HG03064 (cell line): ENCODE measurements around the gene CHD3.

Experiments used
- ATAC-seq: cut with Tn5 transposase; IDR thresholded peaks from one replicate; pipeline ENCODE4 v1.9.1; 2021; ENCODE audit warnings: low read depth; ENCODE audit not compliant: unreplicated experiment

The CHD3 gene

DNA sequence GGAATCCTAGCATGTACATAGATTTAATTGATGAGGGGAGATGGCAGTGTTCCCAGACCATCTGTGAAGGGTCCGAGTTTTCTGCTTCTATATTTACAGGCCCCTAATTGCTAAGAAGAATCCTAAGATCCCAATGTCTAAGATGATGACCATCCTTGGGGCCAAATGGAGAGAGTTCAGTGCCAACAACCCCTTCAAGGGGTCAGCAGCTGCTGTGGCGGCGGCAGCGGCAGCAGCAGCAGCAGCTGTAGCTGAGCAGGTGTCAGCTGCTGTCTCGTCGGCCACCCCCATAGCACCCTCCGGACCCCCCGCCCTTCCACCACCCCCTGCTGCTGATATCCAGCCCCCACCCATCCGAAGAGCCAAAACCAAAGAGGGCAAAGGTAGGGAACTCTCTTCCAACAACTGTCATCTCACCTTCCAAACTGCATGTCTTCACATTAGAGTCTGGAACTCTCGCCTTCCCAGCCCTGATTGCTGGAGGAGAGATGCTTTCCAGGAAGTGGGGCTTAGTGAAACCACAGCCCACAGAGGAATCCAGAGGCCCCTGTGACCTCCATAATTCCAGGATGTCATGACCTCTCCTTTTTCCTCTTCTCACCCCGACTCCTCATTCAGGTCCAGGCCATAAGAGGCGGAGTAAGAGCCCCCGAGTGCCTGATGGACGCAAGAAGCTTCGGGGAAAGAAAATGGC, 4.7 kb downstream of the CHD3 start:
- no peak for ATAC-seq

DNA sequence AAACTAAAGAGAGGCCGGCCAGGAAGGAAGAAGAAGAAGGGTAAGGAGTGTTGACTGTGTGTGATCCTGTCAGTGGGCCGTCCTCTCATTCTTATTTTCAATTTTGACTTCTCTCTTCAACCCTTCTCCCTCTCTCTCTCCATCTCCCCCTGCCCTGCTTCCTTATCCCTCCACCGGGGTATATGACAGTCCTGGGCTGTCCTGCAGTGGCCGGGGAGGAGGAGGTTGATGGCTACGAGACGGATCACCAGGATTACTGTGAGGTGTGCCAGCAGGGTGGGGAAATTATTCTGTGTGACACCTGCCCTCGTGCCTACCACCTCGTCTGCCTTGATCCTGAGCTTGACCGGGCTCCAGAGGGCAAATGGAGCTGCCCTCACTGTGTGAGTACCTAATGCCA, 5.6 kb downstream of the CHD3 start:
- ATAC-seq: no peak

DNA sequence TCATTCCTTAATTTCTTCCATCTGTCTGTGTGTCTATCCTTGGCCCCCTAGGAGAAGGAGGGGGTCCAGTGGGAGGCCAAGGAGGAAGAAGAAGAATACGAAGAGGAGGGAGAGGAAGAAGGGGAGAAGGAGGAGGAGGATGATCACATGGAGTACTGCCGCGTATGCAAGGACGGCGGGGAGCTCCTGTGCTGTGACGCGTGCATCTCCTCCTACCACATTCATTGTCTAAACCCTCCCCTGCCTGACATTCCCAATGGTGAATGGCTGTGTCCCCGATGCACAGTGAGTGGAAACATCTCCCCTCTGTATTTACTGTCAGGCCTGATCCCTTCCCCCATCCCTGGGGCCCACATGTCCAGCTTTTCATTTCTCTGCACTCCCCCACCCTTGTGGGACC, 6.3 kb downstream of the CHD3 start:
- ATAC-seq: no peak

DNA sequence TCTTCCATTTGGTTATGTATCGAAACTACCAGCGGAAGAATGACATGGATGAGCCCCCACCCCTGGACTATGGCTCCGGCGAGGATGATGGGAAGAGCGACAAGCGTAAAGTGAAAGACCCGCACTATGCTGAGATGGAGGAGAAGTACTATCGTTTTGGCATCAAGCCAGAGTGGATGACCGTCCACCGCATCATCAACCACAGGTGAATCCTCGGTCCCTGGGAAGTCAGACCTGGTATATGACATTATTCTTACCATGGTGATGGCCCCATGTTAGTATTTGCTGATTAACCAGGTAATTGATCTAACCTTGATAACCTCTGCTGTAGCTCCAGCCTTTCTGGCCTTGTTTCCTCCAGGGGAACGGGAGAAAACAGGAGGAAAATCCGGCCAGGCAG, 8.5 kb downstream of the CHD3 start:
- no peak for ATAC-seq

- no peak for ATAC-seq
Measured at GRCh38 chr17:7897773-7898172, 9.2 kb downstream of the CHD3 start.

DNA sequence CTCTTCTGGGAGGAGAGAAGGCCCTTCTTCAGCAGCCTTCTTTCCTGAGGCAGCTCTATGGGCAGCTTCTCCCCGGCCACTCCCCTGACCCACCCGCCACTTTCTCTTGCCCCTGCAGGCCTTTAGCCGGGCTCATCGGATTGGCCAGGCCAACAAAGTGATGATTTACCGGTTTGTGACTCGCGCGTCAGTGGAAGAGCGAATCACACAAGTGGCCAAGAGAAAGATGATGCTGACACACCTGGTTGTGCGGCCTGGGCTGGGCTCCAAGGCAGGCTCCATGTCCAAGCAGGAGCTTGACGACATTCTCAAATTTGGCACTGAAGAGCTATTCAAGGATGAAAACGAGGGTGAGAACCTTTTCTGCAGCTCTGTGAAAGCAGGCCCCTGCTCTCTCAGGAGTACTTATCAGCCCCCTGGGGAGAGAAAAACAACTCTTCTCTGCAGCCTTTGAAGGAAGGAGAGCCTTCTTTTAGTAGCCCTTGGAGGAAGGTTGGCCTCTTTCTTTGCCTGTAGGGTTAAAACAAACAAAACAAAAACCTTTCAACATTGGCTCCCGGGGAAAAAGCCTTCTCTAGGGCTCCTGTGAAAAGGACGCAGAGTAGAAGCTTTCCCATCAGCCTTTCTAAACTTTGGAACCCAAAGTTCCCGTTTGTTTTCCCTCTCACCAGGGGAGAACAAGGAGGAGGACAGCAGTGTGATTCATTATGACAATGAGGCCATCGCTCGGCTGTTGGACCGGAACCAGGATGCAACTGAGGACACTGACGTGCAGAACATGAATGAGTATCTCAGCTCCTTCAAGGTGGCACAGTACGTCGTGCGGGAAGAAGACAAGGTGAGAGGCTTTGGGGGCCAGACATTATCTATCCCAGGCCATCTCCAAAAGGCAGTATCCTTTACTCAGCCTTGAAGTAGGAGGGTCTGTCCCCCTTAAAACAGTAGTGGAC, 14.8 kb downstream of the CHD3 start:
- ATAC-seq: no peak

- no peak for ATAC-seq
Measured at GRCh38 chr17:7909089-7909488, 20.5 kb downstream of the CHD3 start.

- no peak for ATAC-seq
Measured at GRCh38 chr17:7910281-7910680, 21.7 kb downstream of the CHD3 start.

DNA sequence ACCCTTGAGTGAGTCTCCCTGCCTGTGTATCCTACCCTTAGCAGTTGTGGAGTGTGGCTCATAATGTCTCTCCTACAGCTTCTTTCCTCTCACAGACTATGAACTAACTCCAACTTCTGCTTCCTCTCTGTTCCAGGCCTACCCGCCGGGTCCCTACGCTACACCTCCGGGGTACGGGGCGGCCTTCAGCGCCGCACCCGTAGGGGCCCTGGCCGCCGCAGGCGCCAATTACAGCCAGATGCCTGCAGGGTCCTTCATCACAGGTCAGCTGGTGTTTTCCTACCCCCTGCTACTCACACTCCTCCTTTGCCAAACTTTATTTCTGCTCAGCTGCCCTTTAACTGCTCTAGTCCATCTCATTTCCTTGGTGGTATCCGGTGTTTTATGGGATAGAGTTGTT, 22.1 kb downstream of the CHD3 start:
- ATAC-seq: no peak

DNA sequence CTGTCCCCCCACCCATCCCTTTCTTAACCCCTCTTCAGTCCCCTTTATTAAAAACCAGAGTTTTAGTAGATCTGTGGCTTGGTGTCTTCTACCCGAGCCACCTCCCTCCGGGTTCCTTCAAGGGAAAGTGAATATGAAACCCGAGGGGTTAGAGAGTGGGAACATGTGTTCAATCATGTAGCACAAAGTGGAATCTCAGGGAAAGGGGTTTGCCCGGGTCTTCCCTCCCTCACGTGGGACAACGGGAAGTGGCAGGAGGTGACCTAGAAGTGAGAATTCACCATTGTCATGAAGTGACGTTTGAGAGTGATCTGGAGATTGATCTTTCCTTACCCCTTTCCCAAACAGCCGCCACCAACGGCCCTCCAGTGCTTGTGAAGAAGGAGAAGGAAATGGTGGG, 22.5 kb downstream of the CHD3 start:
- no peak for ATAC-seq

DNA sequence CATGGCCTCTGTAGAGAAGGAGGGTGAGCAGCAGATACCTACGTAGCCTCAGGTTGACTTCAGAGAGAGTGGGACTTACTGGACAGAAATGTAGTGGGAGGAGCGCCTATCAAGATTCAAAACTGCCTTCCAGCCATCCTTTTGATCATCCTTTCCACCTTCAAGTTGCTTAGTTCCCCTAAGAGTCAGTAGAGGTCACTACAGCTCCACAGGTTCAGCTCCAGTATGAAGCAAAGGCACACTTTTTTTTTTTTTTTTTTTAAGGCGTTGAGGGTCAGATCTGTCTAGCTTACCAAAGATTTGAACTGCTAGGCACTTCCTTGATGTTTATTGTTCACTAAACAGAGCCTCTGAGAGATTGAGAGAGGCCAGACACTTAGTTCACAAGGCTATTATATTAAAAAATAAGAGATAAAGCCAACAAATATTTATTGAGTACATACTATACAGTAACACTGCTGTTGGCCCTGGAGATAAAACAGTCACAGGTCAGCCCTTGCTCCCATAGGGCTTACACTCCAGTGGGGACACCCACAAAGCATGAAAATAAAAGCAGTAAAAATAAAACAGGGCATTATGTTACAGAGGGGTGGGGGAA, 24.4 kb downstream of the CHD3 start:
- ATAC-seq: no peak

GRCh38 chr17:7915179-7915610, 26.6 kb downstream of the CHD3 start:
- ATAC-seq: no peak

- ATAC-seq: no peak
Measured at GRCh38 chr17:7915611-7916384, 27.2 kb downstream of the CHD3 start, which contains the start of gene RNF227. Gene RNF227 (minus strand): TSS chr17:7916289. CDS start chr17:7916195, 94 bp downstream.

DNA sequence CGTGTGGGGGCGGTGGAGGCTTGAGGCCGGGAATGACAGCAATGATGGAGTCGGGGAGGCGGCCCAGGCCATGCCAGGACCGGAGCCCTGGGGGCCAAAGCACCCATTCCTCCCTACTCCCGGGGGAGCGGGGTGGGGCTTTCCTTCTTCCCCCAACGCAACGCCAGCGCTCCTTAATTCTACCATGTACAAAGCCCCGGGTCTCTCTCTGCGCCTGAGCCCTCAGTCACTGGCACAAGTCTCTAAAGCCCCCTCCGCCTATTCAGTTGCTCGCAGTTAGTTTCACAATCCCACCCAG, 27.7 kb downstream of the CHD3 start:
- no peak for ATAC-seq

GRCh38 chr17:7916808-7917207, 28.2 kb downstream of the CHD3 start:
- no peak for ATAC-seq

DNA sequence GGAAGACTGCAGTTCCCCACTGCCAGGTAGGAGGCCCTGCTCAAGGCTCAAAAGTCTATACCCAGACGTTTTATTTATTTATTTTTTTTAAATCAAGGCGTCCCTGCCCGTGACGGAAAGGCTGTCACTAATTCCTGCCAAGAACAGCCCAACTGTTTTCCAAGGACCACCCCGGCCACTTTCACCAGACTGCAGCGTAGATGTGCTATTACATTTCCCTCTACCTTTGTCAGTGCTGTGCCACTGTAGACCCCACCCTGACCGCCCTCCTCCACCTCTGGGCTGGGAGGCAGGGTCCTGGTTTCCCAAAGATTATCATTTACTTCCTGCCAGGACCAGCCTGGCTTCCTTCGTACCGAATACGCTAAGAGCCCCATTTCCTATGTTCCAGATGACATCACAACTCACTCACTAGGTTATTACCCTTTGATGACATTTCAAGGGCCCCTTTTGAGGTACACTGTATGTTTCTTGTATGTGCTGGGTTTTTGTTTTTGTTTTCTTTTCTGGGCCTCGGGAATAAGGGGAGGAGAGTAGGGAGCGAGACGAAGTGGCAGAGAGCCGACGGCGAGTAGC, 33.8 kb downstream of the CHD3 start:
- ATAC-seq: no peak

DNA sequence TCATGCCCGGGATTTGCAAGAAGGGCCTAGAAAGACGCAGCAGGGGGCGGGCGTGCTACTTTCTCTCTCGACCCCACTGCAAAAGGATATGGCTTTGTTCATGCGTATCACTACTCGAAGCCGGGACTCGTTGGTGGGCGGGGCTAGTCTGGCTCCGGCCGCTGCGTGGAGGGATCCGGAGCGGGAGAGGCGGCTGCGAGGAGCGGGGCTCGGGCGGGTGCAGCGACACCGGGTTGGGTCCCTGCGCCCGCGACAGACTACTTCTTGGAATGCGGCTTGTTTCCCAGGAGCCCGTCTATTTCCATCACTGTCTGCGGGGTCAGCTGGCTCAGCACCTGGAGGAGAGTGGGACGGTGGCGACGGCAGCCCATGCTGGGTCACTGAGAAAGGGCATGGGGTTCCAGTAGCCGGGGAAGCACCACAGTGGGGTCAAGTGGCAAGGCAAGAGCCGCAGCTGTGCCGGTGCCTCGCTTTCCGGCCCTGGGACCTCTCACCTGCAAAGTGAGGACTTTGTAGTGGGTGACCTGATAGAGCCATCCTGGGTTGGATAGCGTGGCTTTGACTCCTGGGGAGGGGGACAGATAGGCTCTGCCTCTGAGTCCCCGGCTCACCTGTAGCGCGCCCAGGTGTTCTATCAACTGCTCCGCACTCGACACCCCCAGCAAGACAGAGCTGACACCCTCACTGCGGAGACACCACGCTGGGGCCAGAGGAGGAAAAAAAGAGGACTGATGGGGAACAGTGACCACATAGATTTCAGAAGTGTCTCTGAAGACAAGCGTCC, 34.4 kb downstream of the CHD3 start:
- ATAC-seq: no peak

DNA sequence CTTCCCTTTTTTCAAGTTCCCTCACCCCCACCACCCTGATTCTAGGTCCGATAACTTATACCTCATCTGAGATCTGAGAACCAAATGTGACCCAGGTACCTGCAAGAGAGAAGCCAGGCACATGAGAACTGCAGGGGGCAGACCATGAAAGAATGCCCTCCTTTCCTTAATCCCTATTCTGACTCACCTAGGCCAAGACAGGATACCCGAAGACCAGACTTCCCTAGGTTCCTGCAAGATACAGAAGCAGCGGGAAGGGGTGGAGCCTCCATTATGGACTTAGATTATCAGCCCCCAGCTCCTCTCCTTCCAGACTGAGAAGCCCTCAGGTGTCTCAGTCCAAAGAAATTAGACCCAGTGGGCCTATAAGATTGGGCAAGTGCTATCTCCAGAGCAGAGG, 39.0 kb downstream of the CHD3 start:
- no peak for ATAC-seq

DNA sequence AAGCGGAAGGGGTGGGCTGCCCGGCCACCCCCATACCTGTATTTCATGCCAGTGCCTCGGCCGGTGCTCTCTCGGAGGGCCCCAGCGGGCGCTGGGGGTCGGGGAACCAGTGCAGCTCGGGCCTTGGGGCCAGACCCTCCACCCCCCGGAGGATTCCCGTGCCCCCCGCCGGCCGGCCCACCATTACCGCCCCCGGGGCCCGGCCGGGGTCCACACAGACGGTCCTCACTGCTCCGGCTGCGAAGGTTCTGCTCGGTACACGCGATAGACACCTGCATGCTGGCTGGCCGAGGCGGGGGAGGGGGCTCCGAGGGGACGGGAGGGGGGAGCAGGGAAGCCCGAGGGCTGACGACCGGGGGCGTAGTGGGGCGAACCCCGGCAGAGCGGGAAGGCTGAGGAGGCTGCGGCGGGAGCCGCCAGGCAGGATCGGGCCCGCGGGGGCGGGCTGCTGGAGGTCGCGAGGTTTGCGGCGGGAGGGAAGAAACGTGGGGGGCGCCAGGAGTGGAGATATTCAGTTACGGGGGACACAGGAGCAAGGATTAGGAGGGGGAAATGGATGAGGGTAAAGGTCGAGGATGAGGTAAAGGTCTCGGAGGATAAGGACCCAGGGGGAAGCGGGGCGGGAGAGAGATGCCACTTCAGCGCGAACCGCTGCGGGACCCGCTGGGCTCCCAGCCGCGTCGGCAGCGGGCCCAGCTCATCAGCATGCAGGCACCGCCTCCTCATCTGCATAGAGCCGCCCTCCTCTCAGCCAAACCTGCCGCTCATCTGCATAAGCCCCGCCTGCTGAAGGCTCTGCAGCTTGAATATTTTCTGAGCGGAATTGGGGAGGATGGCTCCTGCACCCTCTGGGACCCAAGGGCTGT, 40.8 kb downstream of the CHD3 start, which contains the start of gene KCNAB3:
TSS of gene KCNAB3 (minus strand) at position 699 of the 866 bp plus-strand sequence. CDS start at position 278, 421 bp downstream.
- no peak for ATAC-seq
